ENCODE data around the gene TBP. TPM values are rescaled to one million over a fixed set of nuclear protein-coding genes. Genes with fewer than 3 reads are reported as not detected.
A peak's percentile ranks its signal among the peaks of the same experiment; 100 is the strongest.

TBP gene
- total and polyA plus RNA-seq, 2 of the 13 experiments (the other 11 are each of a cell fraction or from before 2014, with no cell fraction given) = 21.7 to 28.1 TPM

- TF ChIP-seq ZNF343 (CRISPR knock-in tag; IDR thresholded peaks at IDR 0.05) (peak; percentile 72; the same call in 1 of the 2 replicates), ZNF34 (CRISPR knock-in tag; IDR thresholded peaks at IDR 0.05; ENCODE audit: borderline replicate concordance) (peak; percentile 74; the same call in 1 of the 2 replicates), SP1 (IDR thresholded peaks at IDR 0.05) (no peak), SP1 (CRISPR knock-in tag; IDR thresholded peaks at IDR 0.05) (0 out of 2 replicates have a peak, but pooled peaks have one; percentile 19), SALL1 (CRISPR knock-in tag; IDR thresholded peaks at IDR 0.05) (peak; percentile 94), ZNF121 (CRISPR knock-in tag; IDR thresholded peaks at IDR 0.05) (no peak), LBX2 (CRISPR knock-in tag; IDR thresholded peaks at IDR 0.05; ENCODE audit: borderline replicate concordance) (peak; percentile 42; the same call in 1 of the 2 replicates), CREB1 (IDR thresholded peaks at IDR 0.05) (peak; percentile 89), CREB1 (CRISPR knock-in tag; IDR thresholded peaks at IDR 0.05) (peak; percentile 98), ZNF234 (CRISPR knock-in tag; conservative IDR thresholded peaks at IDR 0.05) (no peak), TCF12 (IDR thresholded peaks at IDR 0.05) (no peak), TCF12 (CRISPR knock-in tag; IDR thresholded peaks at IDR 0.05) (peak; percentile 91), THYN1 (CRISPR knock-in tag; IDR thresholded peaks at IDR 0.05; ENCODE audit: borderline replicate concordance, low read depth) (no peak), THAP7 (CRISPR knock-in tag; IDR thresholded peaks at IDR 0.05) (no peak), NFAT5 (CRISPR knock-in tag; IDR thresholded peaks at IDR 0.05) (no peak), MIXL1 (CRISPR knock-in tag; IDR thresholded peaks at IDR 0.05) (peak; percentile 49), MAFK (conservative IDR thresholded peaks at IDR 0.05 in 1 of 2, IDR thresholded peaks at IDR 0.05 in 1 of 2; ENCODE audit: low read length in 2 of 2) (peak; percentile 78 to 87), CEBPB (IDR thresholded peaks at IDR 0.05; ENCODE audit: borderline replicate concordance, low read depth, low read length) (peak; percentile 75; the same call in 1 of the 2 replicates), POLR2G (IDR thresholded peaks at IDR 0.05; ENCODE audit: low read depth, low read length) (peak; percentile 98), GABPA (IDR thresholded peaks at IDR 0.05; ENCODE audit: low read depth, low read length) (peak; percentile 94), GABPA (CRISPR knock-in tag; IDR thresholded peaks at IDR 0.05; ENCODE audit: low read depth) (peak; percentile 99), HOXA3 (CRISPR knock-in tag; IDR thresholded peaks at IDR 0.05) (peak; percentile 99), NAIF1 (CRISPR knock-in tag; IDR thresholded peaks at IDR 0.05; ENCODE audit: borderline replicate concordance) (no peak), SCMH1 (CRISPR knock-in tag; IDR thresholded peaks at IDR 0.05; ENCODE audit: borderline replicate concordance) (no peak)
Measured at GRCh38 chr6:170552765-170553533, 1.2 kb upstream of the TBP start, which contains the start of gene PSMB1 (continued).

Data from HepG2 (cell line).